Right lobe of liver (tissue), 6 donors: Measurements from ENCODE around the gene GLIS1. TPM values are rescaled to one million over a fixed set of nuclear protein-coding genes. Genes with fewer than 3 reads are reported as not detected.

Experiments used
- ATAC-seq, 4 donors: fragments of 200-7000 bp; cut with Tn5 transposase; one replicate each; pipeline ENCODE4 v1.9.1; 2020; ENCODE audit warnings: mild to moderate bottlenecking in 4 of 4, moderate library complexity in 4 of 4
- DNase-seq, 3 donors: peaks; one replicate each; pipeline ENCODE4 v3.0.0-alpha.2; 2020
- H3K27ac ChIP-seq, 3 donors: fragments of 200-600 bp; one replicate each; pipeline ENCODE4 v1.8.0; 2022
- H3K27me3 ChIP-seq, 2 donors: fragments of 200-600 bp; one replicate each; pipeline ENCODE4 v1.8.0; 2022
- H3K36me3 ChIP-seq, 4 donors: fragments of 200-600 bp; sonication (generic) in 1 of 4; one replicate each; pipeline versions ENCODE4 v1.5.1 to v1.8.0; 2017 to 2022; ENCODE audit warnings: control low read depth in 1 of 4
- H3K4me1 ChIP-seq, 4 donors: fragments of 200-600 bp; sonication (generic) in 1 of 4; one replicate each; pipeline versions ENCODE4 v1.5.1 to v1.8.0; 2017 to 2022; ENCODE audit warnings: control low read depth in 1 of 4
- H3K4me3 ChIP-seq, 3 donors: fragments of 200-600 bp; one replicate each; pipeline ENCODE4 v1.8.0; 2022
- H3K9me3 ChIP-seq, 4 donors: fragments of 200-600 bp; sonication (generic) in 1 of 4; one replicate each; pipeline versions ENCODE4 v1.5.1 to v1.8.0; 2017 to 2022; ENCODE audit warnings: control low read depth in 1 of 4
- POLR2A ChIP-seq: fragments of 450-650 bp; IDR thresholded peaks from one replicate; pipeline ENCODE4 v1.6.1; 2017; ENCODE audit warnings: antibody characterized with exemption, mild to moderate bottlenecking
- WGBS: methylation state at CpG from one replicate; pipeline ENCODE4 v1.1.6; 2018; ENCODE audit warnings: low coverage, low lambda C conversion rate; ENCODE audit not compliant: insufficient coverage; ENCODE audit errors: missing lambda C conversion rate; 5-methylcytosine and 5-hydroxymethylcytosine counted together
- intact Hi-C, 2 donors: fragments of 100-400 bp; cut with DNase I; formaldehyde crosslinking; loops; one replicate each; pipeline versions ENCODE4 v1.11.2 to v1.14.1; 2022
- total RNA-seq, 6 experiments: library from RNA; depleted of rRNA in 2 of 6; stranded (reverse); fragments of >200 nt in 2 of 6; fragmentation: NEBNext Ultra II Directional in 3 of 6; extraction: Animal tissue kit (Norgen Biotek cat#: 25700) in 3 of 6; gene quantifications; one replicate each; pipeline versions ENCODE4 v1.1.0 to v1.2.4, GENCODE V29; 2016 to 2023
- TF ChIP-seq, protein P1 (sequence below), 4 donors: fragments of 200-600 bp in 3 of 4; fragments of 450-650 bp in 1 of 4; IDR thresholded peaks; one replicate each; pipeline versions ENCODE4 v1.5.1 to v1.8.0; 2016 to 2022; ENCODE audit warnings: antibody characterized with exemption in 4 of 4, mild to moderate bottlenecking in 2 of 4
- donor health status: DM: no; HTN: yes; CAD: no.
- donor health status: DM: no; HTN: no; CAD: no.
- donor health status: DM: no; HTN: no; CAD: no.
- donor health status: DM: no; HTN: yes; CAD: no.
- donor health status: DM: no; HTN: yes; CAD: no.

Gene GLIS1
- total RNA-seq, 6 experiments from 2014 or later, result not detected

DNA sequence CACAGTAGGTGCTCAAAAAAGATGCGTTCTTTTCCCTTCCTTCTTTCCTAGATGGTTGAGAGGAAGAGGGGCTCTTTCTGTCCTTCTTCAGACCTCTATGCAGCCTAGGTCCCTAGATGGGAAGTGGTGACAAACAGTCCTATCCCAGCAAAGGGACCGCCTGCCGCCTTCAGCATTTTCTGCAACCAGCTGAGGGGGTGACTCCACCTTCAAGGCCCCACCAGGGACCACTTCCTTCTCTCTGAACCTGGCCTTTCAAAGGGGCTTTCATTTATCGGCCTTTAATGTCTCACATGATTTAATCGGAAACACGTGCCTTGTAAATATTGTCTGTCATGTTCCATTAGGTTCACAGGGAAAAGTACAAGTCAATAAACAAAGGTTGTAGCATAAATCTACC is 32.6 kb downstream of the GLIS1 start:
- intact Hi-C loops, result no loop called here
- Histone ChIP-seq H3K27me3 (no peaks in the 10 kb centered on the region), H3K36me3 (no peaks in the 10 kb centered on the region), H3K27ac (no peak overlapping the region), H3K4me3 (no peak overlapping the region), H3K9me3 (no peaks in the 10 kb centered on the region), H3K4me1 (no peaks in the 10 kb centered on the region)
- DNase-seq (no peak), ATAC-seq (peak in 1 of 4 donors; percentile 14)
- WGBS, result 21% methylated on average over 6 of the region's 6 CpGs
- TF ChIP-seq POLR2A, result no peak
- TF ChIP-seq, protein P1, sequence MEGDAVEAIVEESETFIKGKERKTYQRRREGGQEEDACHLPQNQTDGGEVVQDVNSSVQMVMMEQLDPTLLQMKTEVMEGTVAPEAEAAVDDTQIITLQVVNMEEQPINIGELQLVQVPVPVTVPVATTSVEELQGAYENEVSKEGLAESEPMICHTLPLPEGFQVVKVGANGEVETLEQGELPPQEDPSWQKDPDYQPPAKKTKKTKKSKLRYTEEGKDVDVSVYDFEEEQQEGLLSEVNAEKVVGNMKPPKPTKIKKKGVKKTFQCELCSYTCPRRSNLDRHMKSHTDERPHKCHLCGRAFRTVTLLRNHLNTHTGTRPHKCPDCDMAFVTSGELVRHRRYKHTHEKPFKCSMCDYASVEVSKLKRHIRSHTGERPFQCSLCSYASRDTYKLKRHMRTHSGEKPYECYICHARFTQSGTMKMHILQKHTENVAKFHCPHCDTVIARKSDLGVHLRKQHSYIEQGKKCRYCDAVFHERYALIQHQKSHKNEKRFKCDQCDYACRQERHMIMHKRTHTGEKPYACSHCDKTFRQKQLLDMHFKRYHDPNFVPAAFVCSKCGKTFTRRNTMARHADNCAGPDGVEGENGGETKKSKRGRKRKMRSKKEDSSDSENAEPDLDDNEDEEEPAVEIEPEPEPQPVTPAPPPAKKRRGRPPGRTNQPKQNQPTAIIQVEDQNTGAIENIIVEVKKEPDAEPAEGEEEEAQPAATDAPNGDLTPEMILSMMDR (IDR thresholded peaks at IDR 0.05), result no peak

- Histone ChIP-seq H3K4me1 (no peaks in the 10 kb centered on the region), H3K9me3 (no peaks in the 10 kb centered on the region), H3K27ac (no peak overlapping the region), H3K36me3 (no peaks in the 10 kb centered on the region), H3K27me3 (no peaks in the 10 kb centered on the region), H3K4me3 (no peak overlapping the region)
- no peak for TF ChIP-seq POLR2A
- TF ChIP-seq, protein P1 (IDR thresholded peaks at IDR 0.05), result no peak
- DNase-seq, result no peak
- 75% methylated on average over 5 of the region's 7 CpGs for WGBS
- ATAC-seq, result no peak
- intact Hi-C loops, result no loop called here
Measured at GRCh38 chr1:53705446-53706096, 33.4 kb downstream of the GLIS1 start.

- H3K27me3 ChIP-seq, result no peaks in the 10 kb centered on the region
- intact Hi-C loops, result no loop called here
- no peaks in the 10 kb centered on the region for H3K36me3 ChIP-seq
Measured at GRCh38 chr1:53704804-53705445, 34.0 kb downstream of the GLIS1 start.

DNA sequence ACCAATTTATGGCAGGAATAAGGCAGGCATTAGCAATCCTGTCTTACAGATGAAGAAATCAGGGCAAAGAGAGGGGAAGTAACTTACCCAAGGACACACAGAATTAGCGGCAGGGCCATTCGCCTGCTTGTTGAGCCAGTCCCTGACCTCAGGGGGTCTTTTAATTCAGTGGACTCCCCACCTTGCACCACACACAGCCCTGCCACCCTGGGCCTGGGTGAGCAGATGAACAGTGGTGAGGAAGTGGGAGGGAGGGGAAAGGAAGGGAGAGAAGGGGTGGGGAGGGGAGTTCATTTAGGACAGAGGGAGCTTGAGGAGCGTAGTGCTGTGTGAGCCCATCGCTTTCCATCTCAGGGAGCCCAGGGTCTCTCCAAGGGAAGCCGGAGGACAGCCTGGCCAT is 34.7 kb downstream of the GLIS1 start:
- no peak for ATAC-seq
- intact Hi-C loops, result no loop called here
- WGBS, result 73% methylated on average over 2 of the region's 5 CpGs
- TF ChIP-seq, protein P1 (IDR thresholded peaks at IDR 0.05), result no peak
- no peak for TF ChIP-seq POLR2A
- no peak for DNase-seq
- H3K27me3 ChIP-seq, result no peaks in the 10 kb centered on the region
- no peak overlapping the region for H3K27ac ChIP-seq
- no peak overlapping the region for H3K4me3 ChIP-seq
- H3K9me3 ChIP-seq, result no peaks in the 10 kb centered on the region
- H3K4me1 ChIP-seq, result no peaks in the 10 kb centered on the region
- H3K36me3 ChIP-seq, result no peaks in the 10 kb centered on the region

More at GRCh38 chr1:53704804-53705445, 34.0 kb downstream of the GLIS1 start:
- Histone ChIP-seq H3K27ac (no peak overlapping the region), H3K9me3 (no peaks in the 10 kb centered on the region), H3K4me3 (no peak overlapping the region), H3K4me1 (no peaks in the 10 kb centered on the region)
- no peak for DNase-seq
- WGBS, result 86% methylated on average over 2 of the region's 8 CpGs
- no peak for ATAC-seq
- TF ChIP-seq POLR2A, result no peak
- TF ChIP-seq, protein P1 (IDR thresholded peaks at IDR 0.05), result no peak
